ENCODE results near the gene RNF220. TPM values are rescaled to one million over a fixed set of nuclear protein-coding genes. Genes with fewer than 3 reads are reported as not detected.

Gene RNF220
- total RNA-seq, 2 donors from 2014 or later: 85.4 to 124 TPM

DNA sequence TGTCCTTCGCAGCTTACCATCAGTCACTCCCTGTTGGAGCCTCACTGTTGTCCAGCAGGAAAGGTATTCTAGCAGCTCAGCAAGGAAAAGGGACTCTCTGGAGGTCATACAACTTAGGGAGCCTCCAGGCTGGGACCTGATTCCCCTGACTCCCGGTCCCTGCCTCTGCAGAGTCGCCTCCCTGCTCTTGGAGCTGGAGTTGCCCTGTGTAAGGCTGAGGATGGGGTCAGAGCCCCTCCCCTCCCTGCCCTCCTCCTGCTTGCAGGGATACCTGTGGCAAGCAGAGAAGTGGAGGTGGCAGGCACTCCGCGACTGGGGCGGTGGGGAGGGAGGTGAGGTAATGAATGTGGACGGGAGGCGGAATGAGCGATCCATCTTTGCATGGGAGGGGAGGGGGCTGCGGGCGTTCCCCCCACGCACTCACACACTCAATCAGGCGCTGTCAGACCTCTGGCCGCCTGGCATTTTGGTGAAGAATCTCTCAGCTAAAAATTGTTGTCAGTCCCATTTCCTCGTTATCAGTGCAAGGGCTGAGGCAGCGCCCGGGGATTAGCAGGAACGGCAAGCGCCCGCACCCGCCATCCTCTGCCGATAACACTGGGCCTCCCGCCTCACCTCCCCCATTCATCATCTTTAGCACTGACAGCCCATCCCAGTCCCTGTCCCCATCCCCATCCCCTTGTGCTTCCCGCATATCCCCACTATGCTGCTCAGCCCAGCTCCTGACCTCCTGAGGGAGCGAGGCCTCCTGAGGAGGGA is 204.9 kb downstream of the RNF220 start:
- Histone ChIP-seq H3K9me3 (no peaks in the 10 kb centered on the region), H3K4me1 (peaks cover 1% of the 10 kb centered on the region), H3K36me3 (replicated peaks in 1 of 2; ENCODE audit: insufficient read depth in 1 of 2, low read depth in 2 of 2) (no peaks in the 10 kb centered on the region), H3K27me3 (no peaks in the 10 kb centered on the region), H3K27ac (no peak overlapping the region), H3K4me3 (no peak overlapping the region)
- intact Hi-C loops (cut with DNase I): no loop called here
- 76 to 79% methylated on average over 17 to 25 of the region's 25 CpGs for WGBS, 2 donors
- ATAC-seq (no peak), DNase-seq (no peak)
- no peak for TF ChIP-seq POLR2A (IDR thresholded peaks at IDR 0.05)
- TF ChIP-seq, protein P1, sequence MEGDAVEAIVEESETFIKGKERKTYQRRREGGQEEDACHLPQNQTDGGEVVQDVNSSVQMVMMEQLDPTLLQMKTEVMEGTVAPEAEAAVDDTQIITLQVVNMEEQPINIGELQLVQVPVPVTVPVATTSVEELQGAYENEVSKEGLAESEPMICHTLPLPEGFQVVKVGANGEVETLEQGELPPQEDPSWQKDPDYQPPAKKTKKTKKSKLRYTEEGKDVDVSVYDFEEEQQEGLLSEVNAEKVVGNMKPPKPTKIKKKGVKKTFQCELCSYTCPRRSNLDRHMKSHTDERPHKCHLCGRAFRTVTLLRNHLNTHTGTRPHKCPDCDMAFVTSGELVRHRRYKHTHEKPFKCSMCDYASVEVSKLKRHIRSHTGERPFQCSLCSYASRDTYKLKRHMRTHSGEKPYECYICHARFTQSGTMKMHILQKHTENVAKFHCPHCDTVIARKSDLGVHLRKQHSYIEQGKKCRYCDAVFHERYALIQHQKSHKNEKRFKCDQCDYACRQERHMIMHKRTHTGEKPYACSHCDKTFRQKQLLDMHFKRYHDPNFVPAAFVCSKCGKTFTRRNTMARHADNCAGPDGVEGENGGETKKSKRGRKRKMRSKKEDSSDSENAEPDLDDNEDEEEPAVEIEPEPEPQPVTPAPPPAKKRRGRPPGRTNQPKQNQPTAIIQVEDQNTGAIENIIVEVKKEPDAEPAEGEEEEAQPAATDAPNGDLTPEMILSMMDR (IDR thresholded peaks at IDR 0.05): no peak

DNA sequence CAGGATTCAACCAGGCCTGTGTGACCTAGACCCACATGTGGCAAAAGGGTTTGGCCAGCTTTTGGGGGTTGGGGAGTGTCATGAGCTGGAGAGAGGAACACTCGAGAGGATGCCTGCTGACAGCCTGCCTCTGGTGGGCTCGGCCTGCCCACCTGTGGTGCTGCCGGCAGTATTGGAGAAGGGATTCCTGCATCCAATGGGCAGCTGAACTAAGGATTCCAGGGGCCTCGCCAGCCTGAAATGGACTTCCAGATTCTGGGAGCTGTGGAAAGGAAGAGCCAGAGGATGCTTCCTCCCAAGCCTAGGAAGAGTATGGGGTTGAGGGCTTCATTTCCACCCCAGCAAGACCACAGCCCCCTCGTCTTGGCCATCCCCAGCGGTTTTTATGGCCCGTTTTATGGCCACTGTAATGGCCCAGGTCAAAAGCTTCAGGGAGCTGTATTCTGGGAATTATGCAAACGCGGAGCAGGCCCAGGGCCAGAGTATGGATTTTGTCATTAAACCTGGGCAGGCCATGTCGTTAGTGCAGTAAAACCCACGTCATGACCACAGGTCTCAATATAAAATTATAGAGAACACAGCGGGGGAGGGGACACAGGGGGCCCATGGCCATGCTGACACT is 205.6 kb downstream of the RNF220 start:
- Histone ChIP-seq H3K4me1 (no peaks in the 10 kb centered on the region), H3K36me3 (replicated peaks in 1 of 2; ENCODE audit: insufficient read depth in 1 of 2, low read depth in 2 of 2) (no peaks in the 10 kb centered on the region), H3K4me3 (no peak overlapping the region), H3K27me3 (no peaks in the 10 kb centered on the region), H3K27ac (no peak overlapping the region), H3K9me3 (no peaks in the 10 kb centered on the region)
- intact Hi-C loops (cut with DNase I): no loop called here
- WGBS, 2 donors: 50 to 62% methylated on average over 7 to 12 of the region's 12 CpGs
- DNase-seq (no peak), ATAC-seq (no peak)
- TF ChIP-seq, protein P1 (IDR thresholded peaks at IDR 0.05): no peak
- TF ChIP-seq POLR2A (IDR thresholded peaks at IDR 0.05): no peak

DNA sequence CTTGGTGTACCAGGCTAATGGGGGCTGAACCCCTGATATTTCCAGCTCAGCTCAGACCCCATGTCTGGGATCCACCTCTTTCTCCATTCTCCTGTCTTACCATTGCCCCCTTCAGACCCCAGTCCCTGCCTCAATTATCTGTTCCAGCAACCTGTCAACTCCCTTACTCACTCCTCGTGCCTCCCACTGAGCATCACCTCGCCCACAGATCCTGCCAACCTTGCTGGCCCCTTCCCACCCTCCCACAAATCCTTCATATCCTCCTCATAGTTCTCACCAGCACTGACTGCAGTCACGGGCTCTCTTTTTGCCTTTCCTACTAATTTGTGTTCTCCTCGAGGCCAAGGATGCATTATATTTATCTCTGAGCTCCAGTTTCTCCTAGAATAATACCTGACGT is 206.4 kb downstream of the RNF220 start:
- ATAC-seq (no peak), DNase-seq (no peak)
- H3K4me3 ChIP-seq: no peak overlapping the region
- no peaks in the 10 kb centered on the region for H3K27me3 ChIP-seq
- intact Hi-C loops (cut with DNase I): no loop called here
- H3K27ac ChIP-seq: no peak overlapping the region
- H3K4me1 ChIP-seq: peaks cover 1% of the 10 kb centered on the region
- H3K9me3 ChIP-seq: no peaks in the 10 kb centered on the region
- H3K36me3 ChIP-seq (replicated peaks in 1 of 2; ENCODE audit: insufficient read depth in 1 of 2, low read depth in 2 of 2): no peaks in the 10 kb centered on the region
- WGBS, 2 donors: 68 to 74% methylated on average over 5 of the region's 5 CpGs
- TF ChIP-seq POLR2A (IDR thresholded peaks at IDR 0.05): no peak
- TF ChIP-seq, protein P1 (IDR thresholded peaks at IDR 0.05): no peak

DNA sequence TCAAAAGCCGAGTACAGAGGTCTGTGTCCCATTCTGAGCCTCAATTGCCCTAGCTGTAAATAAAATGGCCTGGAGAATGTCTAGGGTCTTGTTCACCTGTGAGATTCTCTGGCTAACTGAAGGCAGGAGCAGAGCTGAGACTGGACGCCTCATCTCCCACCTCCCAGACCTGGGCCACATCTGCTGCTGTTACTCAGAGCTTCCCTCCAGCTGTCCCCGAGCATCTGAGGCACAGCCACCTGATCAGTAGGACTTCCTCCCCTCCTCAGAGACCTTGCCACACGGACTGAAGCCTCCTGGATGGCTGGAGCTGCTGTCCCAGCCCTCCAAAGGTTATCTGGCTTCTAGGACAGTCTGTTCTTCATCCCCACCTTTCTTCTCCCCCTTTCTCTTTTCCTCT is 206.8 kb downstream of the RNF220 start:
- H3K4me3 ChIP-seq: no peak overlapping the region
- ATAC-seq (no peak), DNase-seq (no peak)
- H3K27ac ChIP-seq: no peak overlapping the region
- intact Hi-C loops (cut with DNase I): no loop called here
- H3K9me3 ChIP-seq: no peaks in the 10 kb centered on the region
- H3K27me3 ChIP-seq: no peaks in the 10 kb centered on the region
- TF ChIP-seq POLR2A (IDR thresholded peaks at IDR 0.05): no peak
- TF ChIP-seq, protein P1 (IDR thresholded peaks at IDR 0.05): no peak
- no peaks in the 10 kb centered on the region for H3K36me3 ChIP-seq (replicated peaks in 1 of 2; ENCODE audit: insufficient read depth in 1 of 2, low read depth in 2 of 2)
- H3K4me1 ChIP-seq: peaks cover 6% of the 10 kb centered on the region
- WGBS, 2 donors: 59 to 68% methylated on average over 4 of the region's 4 CpGs

Data from body of pancreas (tissue), 4 donors.